ENCODE results near the gene STAT1.
A peak's percentile ranks its signal among the peaks of the same experiment; 100 is the strongest.
"Not testable (repeated sequence)": the region's sequence is repeated elsewhere in the genome, so short reads cannot be mapped to it uniquely, and the experiment has no call there.

STAT1 gene

GRCh38 chr2:190996947-190997346 lies 17.0 kb downstream of the STAT1 start:
- TF ChIP-seq EZH2 (IDR thresholded peaks at IDR 0.05; ENCODE audit: borderline replicate concordance, low read length) = no peak
- TF ChIP-seq, protein P1, sequence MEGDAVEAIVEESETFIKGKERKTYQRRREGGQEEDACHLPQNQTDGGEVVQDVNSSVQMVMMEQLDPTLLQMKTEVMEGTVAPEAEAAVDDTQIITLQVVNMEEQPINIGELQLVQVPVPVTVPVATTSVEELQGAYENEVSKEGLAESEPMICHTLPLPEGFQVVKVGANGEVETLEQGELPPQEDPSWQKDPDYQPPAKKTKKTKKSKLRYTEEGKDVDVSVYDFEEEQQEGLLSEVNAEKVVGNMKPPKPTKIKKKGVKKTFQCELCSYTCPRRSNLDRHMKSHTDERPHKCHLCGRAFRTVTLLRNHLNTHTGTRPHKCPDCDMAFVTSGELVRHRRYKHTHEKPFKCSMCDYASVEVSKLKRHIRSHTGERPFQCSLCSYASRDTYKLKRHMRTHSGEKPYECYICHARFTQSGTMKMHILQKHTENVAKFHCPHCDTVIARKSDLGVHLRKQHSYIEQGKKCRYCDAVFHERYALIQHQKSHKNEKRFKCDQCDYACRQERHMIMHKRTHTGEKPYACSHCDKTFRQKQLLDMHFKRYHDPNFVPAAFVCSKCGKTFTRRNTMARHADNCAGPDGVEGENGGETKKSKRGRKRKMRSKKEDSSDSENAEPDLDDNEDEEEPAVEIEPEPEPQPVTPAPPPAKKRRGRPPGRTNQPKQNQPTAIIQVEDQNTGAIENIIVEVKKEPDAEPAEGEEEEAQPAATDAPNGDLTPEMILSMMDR (IDR thresholded peaks at IDR 0.05; ENCODE audit: low read length) = no peak
- no peak overlapping the region for H2AFZ ChIP-seq (ENCODE audit: low read length)
- no peak overlapping the region for H3K4me2 ChIP-seq (ENCODE audit: low read length)
- no peak overlapping the region for H3K27ac ChIP-seq (ENCODE audit: low read depth, low read length, poor library complexity, severe bottlenecking)
- H3K79me2 ChIP-seq (ENCODE audit: insufficient read depth, low read length) = no peaks in the 10 kb centered on the region
- no peak overlapping the region for H3K4me3 ChIP-seq (ENCODE audit: low read depth, low read length, poor library complexity, severe bottlenecking)
- H3K9me2 ChIP-seq (ENCODE audit: low read depth, low read length) = no peaks in the 10 kb centered on the region
- no peaks in the 10 kb centered on the region for H3F3A ChIP-seq (ENCODE audit: insufficient read depth, low read length)
- H3K9me3 ChIP-seq (ENCODE audit: low read length) = no peaks in the 10 kb centered on the region
- H3K27me3 ChIP-seq (ENCODE audit: insufficient read depth, low read length) = no peaks in the 10 kb centered on the region
- no peaks in the 10 kb centered on the region for H3K4me1 ChIP-seq (ENCODE audit: insufficient read depth, low read length, severe bottlenecking)
- H3K9ac ChIP-seq (ENCODE audit: low read length) = no peak overlapping the region
- no peaks in the 10 kb centered on the region for H4K20me1 ChIP-seq (ENCODE audit: insufficient read depth, low read length)
- H3K36me3 ChIP-seq (ENCODE audit: insufficient read depth, low read length) = peaks cover 88% of the 10 kb centered on the region

- H3K9ac ChIP-seq (ENCODE audit: low read length) = no peak overlapping the region
- H3K4me2 ChIP-seq (ENCODE audit: low read length) = no peak overlapping the region
- H3F3A ChIP-seq (ENCODE audit: insufficient read depth, low read length) = no peaks in the 10 kb centered on the region
- no peaks in the 10 kb centered on the region for H3K27me3 ChIP-seq (ENCODE audit: insufficient read depth, low read length)
- no peaks in the 10 kb centered on the region for H3K79me2 ChIP-seq (ENCODE audit: insufficient read depth, low read length)
- H3K27ac ChIP-seq (ENCODE audit: low read depth, low read length, poor library complexity, severe bottlenecking) = no peak overlapping the region
- peaks cover 86% of the 10 kb centered on the region for H3K36me3 ChIP-seq (ENCODE audit: insufficient read depth, low read length)
- H3K4me3 ChIP-seq (ENCODE audit: low read depth, low read length, poor library complexity, severe bottlenecking) = no peak overlapping the region
- H3K9me3 ChIP-seq (ENCODE audit: low read length) = no peaks in the 10 kb centered on the region
- H3K9me2 ChIP-seq (ENCODE audit: low read depth, low read length) = no peaks in the 10 kb centered on the region
- H4K20me1 ChIP-seq (ENCODE audit: insufficient read depth, low read length) = no peaks in the 10 kb centered on the region
- no peaks in the 10 kb centered on the region for H3K4me1 ChIP-seq (ENCODE audit: insufficient read depth, low read length, severe bottlenecking)
- TF ChIP-seq, protein P1 (IDR thresholded peaks at IDR 0.05; ENCODE audit: low read length) = peak; percentile 68
- no peak for TF ChIP-seq EZH2 (IDR thresholded peaks at IDR 0.05; ENCODE audit: borderline replicate concordance, low read length)
- H2AFZ ChIP-seq (ENCODE audit: low read length) = no peak overlapping the region
Observed at GRCh38 chr2:190996338-190996946, 17.5 kb downstream of the STAT1 start.

DNA sequence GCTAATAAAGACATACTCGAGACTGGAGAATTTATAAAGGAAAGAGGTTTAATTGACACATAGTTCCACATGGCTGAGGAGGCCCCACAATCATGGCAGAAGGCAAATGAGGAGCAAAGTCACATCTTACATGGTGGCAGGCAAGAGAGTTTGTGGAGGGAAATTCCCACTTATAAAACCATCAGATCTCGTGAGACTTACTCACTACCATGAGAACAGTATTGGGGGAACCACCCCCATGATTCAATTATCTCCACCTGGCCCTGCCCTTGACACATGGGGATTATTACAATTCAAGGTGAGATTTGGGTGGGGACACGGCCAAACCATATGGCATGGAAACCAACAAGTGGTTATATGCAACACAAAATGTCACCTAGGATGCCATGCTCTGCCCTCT lies 18.7 kb downstream of the STAT1 start:
- H3K27ac ChIP-seq (ENCODE audit: low read depth, low read length, poor library complexity, severe bottlenecking); H3K9ac ChIP-seq (ENCODE audit: low read length); H3K9me3 ChIP-seq (ENCODE audit: low read length); H3K4me3 ChIP-seq (ENCODE audit: low read depth, low read length, poor library complexity, severe bottlenecking); H2AFZ ChIP-seq (ENCODE audit: low read length); H4K20me1 ChIP-seq (ENCODE audit: insufficient read depth, low read length); H3K4me1 ChIP-seq (ENCODE audit: insufficient read depth, low read length, severe bottlenecking); H3K79me2 ChIP-seq (ENCODE audit: insufficient read depth, low read length); H3K4me2 ChIP-seq (ENCODE audit: low read length); H3F3A ChIP-seq (ENCODE audit: insufficient read depth, low read length); H3K27me3 ChIP-seq (ENCODE audit: insufficient read depth, low read length); H3K9me2 ChIP-seq (ENCODE audit: low read depth, low read length): not testable (repeated sequence)
- H3K36me3 ChIP-seq (ENCODE audit: insufficient read depth, low read length) = peaks cover 86% of the 10 kb centered on the region

DNA sequence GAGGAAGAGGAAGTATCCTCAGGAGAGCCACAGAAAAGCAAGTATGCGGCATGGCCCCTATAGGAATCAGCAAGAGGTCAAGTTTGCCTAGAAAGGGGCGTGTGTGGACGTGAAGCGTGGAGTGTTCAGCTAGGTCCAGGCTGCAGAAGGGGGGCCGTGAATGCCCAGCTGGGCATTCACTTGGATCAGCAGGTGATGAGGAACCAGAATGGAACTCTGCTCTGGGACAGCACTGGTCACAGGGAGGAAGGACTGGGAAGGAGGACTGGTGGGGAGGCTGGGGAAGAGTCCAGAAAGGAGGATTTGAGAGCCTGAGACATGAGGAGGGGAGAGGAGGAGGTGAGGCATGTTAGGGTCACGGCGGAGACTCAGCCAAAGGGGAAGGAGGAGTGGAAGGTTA lies 19.8 kb downstream of the STAT1 start:
- no peaks in the 10 kb centered on the region for H3K27me3 ChIP-seq (ENCODE audit: insufficient read depth, low read length)
- no peaks in the 10 kb centered on the region for H4K20me1 ChIP-seq (ENCODE audit: insufficient read depth, low read length)
- TF ChIP-seq, protein P1 (IDR thresholded peaks at IDR 0.05; ENCODE audit: low read length) = no peak
- TF ChIP-seq EZH2 (IDR thresholded peaks at IDR 0.05; ENCODE audit: borderline replicate concordance, low read length) = no peak
- H3K9me2 ChIP-seq (ENCODE audit: low read depth, low read length) = no peaks in the 10 kb centered on the region
- H3K4me1 ChIP-seq (ENCODE audit: insufficient read depth, low read length, severe bottlenecking) = no peaks in the 10 kb centered on the region
- no peak overlapping the region for H3K27ac ChIP-seq (ENCODE audit: low read depth, low read length, poor library complexity, severe bottlenecking)
- no peak overlapping the region for H3K4me3 ChIP-seq (ENCODE audit: low read depth, low read length, poor library complexity, severe bottlenecking)
- no peaks in the 10 kb centered on the region for H3F3A ChIP-seq (ENCODE audit: insufficient read depth, low read length)
- no peak overlapping the region for H2AFZ ChIP-seq (ENCODE audit: low read length)
- H3K9ac ChIP-seq (ENCODE audit: low read length) = no peak overlapping the region
- H3K36me3 ChIP-seq (ENCODE audit: insufficient read depth, low read length) = peaks cover 86% of the 10 kb centered on the region
- H3K9me3 ChIP-seq (ENCODE audit: low read length) = no peaks in the 10 kb centered on the region
- H3K4me2 ChIP-seq (ENCODE audit: low read length) = no peak overlapping the region
- no peaks in the 10 kb centered on the region for H3K79me2 ChIP-seq (ENCODE audit: insufficient read depth, low read length)

All from OCI-LY1 (cell line).